ENCODE data around the gene SDCCAG8. TPM values are rescaled to one million over a fixed set of nuclear protein-coding genes. Genes with fewer than 3 reads are reported as not detected.
"Not testable (repeated sequence)": the region's sequence is repeated elsewhere in the genome, so short reads cannot be mapped to it uniquely, and the experiment has no call there.

SDCCAG8 gene
- 105 TPM for total RNA-seq

- peak; percentile 99 for DNase-seq
Observed at GRCh38 chr1:243255791-243256512, at the start of gene SDCCAG8. Gene SDCCAG8, plus strand, starts transcription at chr1:243256041. Its CDS starts 133 bp downstream, at chr1:243256174.

- not testable (repeated sequence) for DNase-seq
Observed at GRCh38 chr1:243211984-243212383, 43.9 kb upstream of the SDCCAG8 start.

GRCh38 chr1:243213045-243213787, 42.6 kb upstream of the SDCCAG8 start:
- no peak for DNase-seq

GRCh38 chr1:243215276-243215875, 40.5 kb upstream of the SDCCAG8 start:
- DNase-seq: not testable (repeated sequence)

GRCh38 chr1:243216741-243217140, 39.1 kb upstream of the SDCCAG8 start:
- DNase-seq: no peak

- no peak for DNase-seq
Observed at GRCh38 chr1:243217349-243217748, 38.5 kb upstream of the SDCCAG8 start.

GRCh38 chr1:243218059-243218458, 37.8 kb upstream of the SDCCAG8 start:
- DNase-seq: no peak

GRCh38 chr1:243227622-243228021, 28.2 kb upstream of the SDCCAG8 start:
- DNase-seq: no peak

- no peak for DNase-seq
Observed at GRCh38 chr1:243229526-243229925, 26.3 kb upstream of the SDCCAG8 start.

- DNase-seq: no peak
Observed at GRCh38 chr1:243230914-243231313, 24.9 kb upstream of the SDCCAG8 start.

GRCh38 chr1:243233908-243234307, 21.9 kb upstream of the SDCCAG8 start:
- no peak for DNase-seq

GRCh38 chr1:243234978-243235647, 20.7 kb upstream of the SDCCAG8 start:
- no peak for DNase-seq

GRCh38 chr1:243236604-243237252, 19.1 kb upstream of the SDCCAG8 start:
- no peak for DNase-seq

GRCh38 chr1:243244432-243244841, 11.4 kb upstream of the SDCCAG8 start:
- DNase-seq: no peak

- DNase-seq: no peak
Observed at GRCh38 chr1:243246916-243247315, 8.9 kb upstream of the SDCCAG8 start.

GRCh38 chr1:243247901-243248300, 7.9 kb upstream of the SDCCAG8 start:
- no peak for DNase-seq

GRCh38 chr1:243249214-243249613, 6.6 kb upstream of the SDCCAG8 start:
- no peak for DNase-seq

- no peak for DNase-seq
Observed at GRCh38 chr1:243250102-243250501, 5.7 kb upstream of the SDCCAG8 start.

GRCh38 chr1:243251539-243251938, 4.3 kb upstream of the SDCCAG8 start:
- DNase-seq: no peak

- DNase-seq: no peak
Observed at GRCh38 chr1:243253211-243253925, 2.5 kb upstream of the SDCCAG8 start.

- DNase-seq: no peak
Observed at GRCh38 chr1:243253926-243254232, 2.0 kb upstream of the SDCCAG8 start.

All from occipital lobe (tissue), 2 donors.